Measurements from ENCODE around the gene ZSWIM1. TPM values are rescaled to one million over a fixed set of nuclear protein-coding genes. Genes with fewer than 3 reads are reported as not detected.

The ZSWIM1 gene
- total and polyA plus RNA-seq, 2 experiments from 2014 or later: 11.7 to 13.5 TPM

- Histone ChIP-seq H3K36me3 (no peaks in the 10 kb centered on the region), H3K4me3 (no peak overlapping the region), H3K27ac (peak overlapping the region; percentile 26), H3K4me1 (ENCODE audit: low read depth) (peaks cover 23% of the 10 kb centered on the region), H3K9me3 (ENCODE audit: low read depth) (no peaks in the 10 kb centered on the region), H3K27me3 (no peaks in the 10 kb centered on the region)
- no peak for TF ChIP-seq CTCF (IDR thresholded peaks at IDR 0.05; ENCODE audit: low read depth, low read length)
- no peak for DNase-seq (ENCODE audit: low read depth in 1 of 2, low spot score in 1 of 2)
Observed at GRCh38 chr20:45835329-45835765, 45.7 kb upstream of the ZSWIM1 start.

GRCh38 chr20:45835825-45836224 is 45.2 kb upstream of the ZSWIM1 start:
- Histone ChIP-seq H3K27ac (peak overlapping the region; percentile 26), H3K4me1 (ENCODE audit: low read depth) (peaks cover 23% of the 10 kb centered on the region), H3K4me3 (no peak overlapping the region), H3K27me3 (no peaks in the 10 kb centered on the region), H3K36me3 (peaks cover under 1% of the 10 kb centered on the region), H3K9me3 (ENCODE audit: low read depth) (no peaks in the 10 kb centered on the region)
- DNase-seq (ENCODE audit: low read depth in 1 of 2, low spot score in 1 of 2): no peak
- TF ChIP-seq CTCF (IDR thresholded peaks at IDR 0.05; ENCODE audit: low read depth, low read length): no peak

- Histone ChIP-seq H3K27ac (peak overlapping the region; percentile 37), H3K4me1 (ENCODE audit: low read depth) (peaks cover 23% of the 10 kb centered on the region), H3K4me3 (no peak overlapping the region), H3K27me3 (no peaks in the 10 kb centered on the region), H3K36me3 (peaks cover 7% of the 10 kb centered on the region), H3K9me3 (ENCODE audit: low read depth) (no peaks in the 10 kb centered on the region)
- DNase-seq (ENCODE audit: low read depth in 1 of 2, low spot score in 1 of 2): peak in 1 of 2 donors; percentile 60
- no peak for TF ChIP-seq CTCF (IDR thresholded peaks at IDR 0.05; ENCODE audit: low read depth, low read length)
Observed at GRCh38 chr20:45836841-45837240, 44.2 kb upstream of the ZSWIM1 start.

GRCh38 chr20:45840700-45841198 is 40.3 kb upstream of the ZSWIM1 start:
- DNase-seq (ENCODE audit: low read depth in 1 of 2, low spot score in 1 of 2): no peak
- Histone ChIP-seq H3K27me3 (no peaks in the 10 kb centered on the region), H3K36me3 (peaks cover 26% of the 10 kb centered on the region), H3K4me3 (no peak overlapping the region), H3K27ac (peak overlapping the region; percentile 66), H3K9me3 (ENCODE audit: low read depth) (no peaks in the 10 kb centered on the region), H3K4me1 (ENCODE audit: low read depth) (peaks cover 10% of the 10 kb centered on the region)
- TF ChIP-seq CTCF (IDR thresholded peaks at IDR 0.05; ENCODE audit: low read depth, low read length): no peak

GRCh38 chr20:45841407-45842129 is 39.5 kb upstream of the ZSWIM1 start:
- H3K36me3 ChIP-seq: peaks cover 31% of the 10 kb centered on the region
- TF ChIP-seq CTCF (IDR thresholded peaks at IDR 0.05; ENCODE audit: low read depth, low read length): no peak
- H3K4me3 ChIP-seq: no peak overlapping the region
- no peak for DNase-seq (ENCODE audit: low read depth in 1 of 2, low spot score in 1 of 2)
- no peaks in the 10 kb centered on the region for H3K27me3 ChIP-seq
- peaks cover 8% of the 10 kb centered on the region for H3K4me1 ChIP-seq (ENCODE audit: low read depth)
- no peaks in the 10 kb centered on the region for H3K9me3 ChIP-seq (ENCODE audit: low read depth)
- peak overlapping the region; percentile 66 for H3K27ac ChIP-seq
